HG02870 (cell line): ENCODE data around the gene PDE4D.

ENCODE experiments used
- ATAC-seq: cut with Tn5 transposase; IDR thresholded peaks from one replicate; pipeline ENCODE4 v1.9.1; 2021; ENCODE audit warnings: mild to moderate bottlenecking, moderate library complexity; ENCODE audit not compliant: unreplicated experiment

PDE4D gene

DNA sequence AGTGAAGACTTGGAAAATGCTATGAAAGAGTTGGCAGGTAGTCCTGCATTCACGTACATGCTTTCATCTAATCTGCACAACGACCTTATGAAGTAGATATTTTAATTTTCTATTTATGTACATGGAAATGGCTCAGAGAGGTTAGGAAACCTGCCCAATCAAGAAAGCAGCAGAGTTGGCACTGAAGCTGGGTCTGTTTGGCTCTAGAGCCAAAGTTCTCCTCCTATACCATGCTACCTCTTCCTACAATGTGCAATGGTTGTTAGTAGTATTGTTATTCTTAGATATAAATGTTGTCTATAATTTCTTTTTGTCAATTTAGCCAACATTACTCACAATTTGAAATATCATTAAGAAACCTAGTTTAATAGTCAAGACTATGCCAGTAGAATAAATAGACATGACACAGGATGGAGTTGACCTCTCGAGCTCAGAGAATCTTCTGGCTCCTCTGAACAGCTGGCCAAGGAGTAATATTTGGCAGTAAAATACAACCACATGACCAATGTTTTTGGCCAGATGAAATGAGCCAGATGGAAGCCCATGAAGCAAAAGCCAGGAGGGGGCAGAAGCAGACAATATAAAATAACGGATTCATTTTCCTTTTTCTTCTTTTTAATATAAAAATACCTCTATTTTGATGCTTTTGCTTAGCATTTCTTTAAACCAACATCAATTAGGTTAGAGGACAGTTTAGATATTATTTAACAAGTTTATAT, 542.3 kb downstream of the PDE4D start:
- no peak for ATAC-seq

DNA sequence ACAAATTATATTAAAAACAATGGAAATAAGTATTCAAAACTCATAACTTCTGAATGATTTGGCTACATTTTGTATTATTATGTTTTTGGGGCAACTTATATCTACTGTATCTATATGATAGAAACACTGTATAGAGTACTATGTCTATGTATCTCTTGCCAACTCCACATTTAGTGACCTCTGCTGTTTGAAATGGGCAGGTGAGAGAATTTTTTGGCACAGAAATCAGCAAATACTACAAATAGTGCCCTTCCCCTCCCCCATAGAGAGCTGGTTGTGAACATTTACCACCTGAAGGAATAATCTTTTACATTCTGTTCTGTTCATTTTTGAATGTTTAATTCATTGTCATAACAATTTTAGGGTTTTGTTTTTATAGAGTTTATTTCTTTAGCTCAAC, 545.3 kb downstream of the PDE4D start:
- ATAC-seq = no peak

DNA sequence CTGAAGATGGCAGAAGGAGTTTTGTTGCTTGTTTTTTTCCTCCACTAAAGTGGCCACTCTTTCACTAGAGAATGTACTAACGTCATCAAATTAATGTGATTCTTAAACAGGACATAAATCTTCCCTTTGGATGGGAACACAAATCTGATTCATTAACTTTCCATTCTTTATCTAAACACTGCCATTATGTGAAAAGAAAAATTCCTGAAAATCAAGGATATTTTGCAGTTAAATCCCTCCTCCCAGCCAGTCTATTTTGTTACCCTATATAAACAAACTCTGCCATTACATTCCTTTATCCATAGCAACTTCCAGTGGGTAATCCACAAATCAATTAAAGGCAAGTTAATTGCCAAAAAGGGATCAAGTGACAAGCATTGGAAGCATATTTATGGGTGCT, 546.5 kb downstream of the PDE4D start:
- ATAC-seq = no peak

DNA sequence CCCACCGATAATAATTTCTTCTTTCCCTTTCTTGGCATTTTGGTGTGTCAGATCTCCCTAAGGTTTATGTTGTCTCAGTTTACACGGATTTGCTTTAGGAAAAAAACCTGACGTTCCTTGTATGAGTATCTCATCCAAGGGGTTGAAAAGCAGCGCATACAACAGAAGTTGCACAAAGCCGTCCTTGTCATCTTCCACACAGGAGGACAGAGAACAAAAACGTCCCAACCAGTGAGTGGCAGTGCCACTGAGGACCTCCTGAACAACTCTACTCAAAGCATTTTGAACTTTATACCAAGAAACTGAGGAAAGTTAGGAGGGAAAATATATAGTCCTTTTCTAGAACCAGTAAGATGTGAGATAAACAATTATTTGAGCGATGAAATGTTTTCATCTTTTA, 547.0 kb downstream of the PDE4D start:
- ATAC-seq = no peak

DNA sequence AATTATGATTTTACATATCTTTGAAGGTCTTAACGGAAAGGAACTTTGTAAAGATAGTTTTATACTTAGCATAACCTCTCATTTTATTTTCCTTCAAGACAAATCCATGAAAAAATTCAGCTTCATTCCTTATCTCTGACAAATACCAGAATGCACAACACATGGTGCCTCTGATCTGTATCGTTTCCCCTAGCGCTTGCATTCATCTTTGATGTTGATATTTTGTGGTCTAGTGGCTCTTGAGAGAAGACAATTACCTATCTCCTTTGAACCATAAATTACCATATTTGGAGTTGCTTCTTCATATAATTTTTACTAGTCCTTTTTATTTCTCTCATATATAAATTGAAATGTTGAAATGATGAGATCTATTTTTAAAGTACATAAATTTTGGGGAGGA, 551.3 kb downstream of the PDE4D start:
- ATAC-seq = no peak

DNA sequence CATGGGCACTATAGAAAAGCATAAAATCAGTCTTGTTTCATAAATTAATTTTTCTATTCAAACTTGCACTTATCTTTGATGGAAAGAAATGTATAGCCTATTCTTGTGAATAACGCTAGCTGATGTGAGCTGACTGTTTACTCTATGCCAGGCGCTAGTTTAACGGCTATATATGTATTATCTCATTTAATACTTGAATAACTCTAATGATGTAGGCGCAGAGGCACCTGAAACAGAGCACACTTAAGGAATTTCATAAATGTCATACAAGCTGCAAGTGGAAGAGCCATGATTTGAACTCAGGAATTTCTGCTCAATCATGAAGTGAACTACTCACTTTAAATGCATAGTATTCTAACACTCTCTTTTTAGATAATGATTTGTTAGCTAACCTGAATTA, 551.8 kb downstream of the PDE4D start:
- no peak for ATAC-seq

DNA sequence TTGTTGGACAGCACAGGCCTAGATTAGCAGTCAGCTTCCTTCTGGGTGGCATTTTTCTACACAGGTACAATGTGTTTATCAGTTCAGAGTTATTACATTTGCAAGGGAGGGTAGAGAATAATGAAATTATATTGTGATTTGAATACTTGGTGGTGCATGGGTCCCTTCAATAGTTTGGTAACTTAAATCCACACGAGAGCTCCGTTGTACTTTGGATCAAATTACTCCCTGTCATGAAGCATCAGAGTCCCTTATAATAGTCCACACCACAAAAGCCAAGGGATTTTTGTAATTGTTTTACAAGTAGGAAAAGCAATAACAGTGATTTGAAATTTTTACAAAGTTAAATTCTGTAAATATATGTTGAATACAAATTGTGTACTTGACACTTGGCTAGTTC, 552.4 kb downstream of the PDE4D start:
- no peak for ATAC-seq

DNA sequence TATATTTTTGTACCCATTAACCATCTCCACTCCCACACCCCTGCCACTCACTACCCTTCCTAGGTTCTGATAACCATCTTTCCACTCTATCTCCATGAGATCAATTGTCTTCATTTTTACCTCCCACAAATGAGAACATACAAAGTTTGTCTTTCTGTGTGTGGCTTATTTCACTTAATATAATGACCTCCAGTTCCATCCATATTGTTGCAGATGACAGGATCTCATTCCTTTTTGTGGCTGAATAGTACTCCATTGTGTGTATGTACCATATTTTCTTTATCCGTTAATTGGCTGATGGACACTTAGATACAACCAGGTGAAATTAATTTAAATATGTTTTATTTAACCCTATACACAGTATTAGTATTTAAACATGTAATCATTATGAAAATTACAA, 552.9 kb downstream of the PDE4D start:
- no peak for ATAC-seq

DNA sequence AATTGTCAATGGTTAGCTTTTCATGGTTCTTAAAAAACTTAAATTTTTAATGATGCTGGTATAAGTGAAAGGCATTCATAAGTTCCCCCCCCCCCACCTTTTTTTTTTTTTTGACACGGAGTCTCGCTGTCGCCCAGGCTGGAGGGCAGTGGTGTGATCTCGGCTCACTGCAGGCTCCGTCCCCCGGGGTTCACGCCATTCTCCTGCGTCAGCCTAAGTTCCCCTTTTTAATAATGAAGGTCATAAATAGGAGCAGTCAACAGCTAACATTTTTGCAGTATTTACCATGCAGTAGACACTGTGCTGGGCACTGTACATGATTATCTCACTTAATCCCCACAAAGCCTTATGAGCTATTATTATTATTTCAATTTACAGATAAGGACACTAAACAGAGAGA, 556.3 kb downstream of the PDE4D start:
- no peak for ATAC-seq

DNA sequence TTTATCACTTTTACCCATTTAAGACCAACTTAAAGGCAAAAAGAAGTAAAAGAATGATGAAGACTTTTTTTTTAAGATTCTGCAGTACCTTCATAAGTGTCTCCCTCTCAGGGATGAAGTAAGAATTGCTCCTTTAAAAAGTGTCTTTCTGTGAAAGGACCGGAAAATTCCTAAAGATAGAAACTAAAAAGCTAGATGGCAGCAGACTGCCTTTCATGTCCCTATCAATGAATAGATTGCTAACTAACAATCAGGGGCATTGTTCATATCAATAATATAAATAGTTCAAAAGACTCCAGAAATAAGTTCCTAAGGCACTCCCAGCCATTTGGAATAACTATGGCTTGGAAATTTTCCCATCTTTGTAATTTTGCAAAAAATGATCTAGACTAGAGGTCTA, 558.0 kb downstream of the PDE4D start:
- no peak for ATAC-seq

DNA sequence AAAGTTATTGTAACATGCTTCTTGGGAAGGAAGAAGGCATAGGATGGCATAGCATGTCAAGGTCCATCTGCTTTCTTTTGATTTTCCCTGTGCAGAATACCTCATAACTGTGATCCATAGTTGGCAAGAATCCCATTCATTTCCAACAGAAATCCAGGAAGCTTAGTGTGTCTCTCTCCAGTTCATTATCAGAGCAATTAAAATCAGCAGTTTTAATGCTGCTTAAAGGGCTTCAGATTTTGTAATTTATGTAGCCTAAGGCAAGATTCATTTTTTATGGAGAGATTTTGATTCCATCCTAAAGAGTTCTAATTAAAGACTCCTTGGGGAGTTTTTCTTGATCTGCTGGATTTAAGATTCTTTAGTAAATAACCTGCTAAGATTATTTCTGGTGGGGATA, 560.1 kb downstream of the PDE4D start:
- no peak for ATAC-seq

DNA sequence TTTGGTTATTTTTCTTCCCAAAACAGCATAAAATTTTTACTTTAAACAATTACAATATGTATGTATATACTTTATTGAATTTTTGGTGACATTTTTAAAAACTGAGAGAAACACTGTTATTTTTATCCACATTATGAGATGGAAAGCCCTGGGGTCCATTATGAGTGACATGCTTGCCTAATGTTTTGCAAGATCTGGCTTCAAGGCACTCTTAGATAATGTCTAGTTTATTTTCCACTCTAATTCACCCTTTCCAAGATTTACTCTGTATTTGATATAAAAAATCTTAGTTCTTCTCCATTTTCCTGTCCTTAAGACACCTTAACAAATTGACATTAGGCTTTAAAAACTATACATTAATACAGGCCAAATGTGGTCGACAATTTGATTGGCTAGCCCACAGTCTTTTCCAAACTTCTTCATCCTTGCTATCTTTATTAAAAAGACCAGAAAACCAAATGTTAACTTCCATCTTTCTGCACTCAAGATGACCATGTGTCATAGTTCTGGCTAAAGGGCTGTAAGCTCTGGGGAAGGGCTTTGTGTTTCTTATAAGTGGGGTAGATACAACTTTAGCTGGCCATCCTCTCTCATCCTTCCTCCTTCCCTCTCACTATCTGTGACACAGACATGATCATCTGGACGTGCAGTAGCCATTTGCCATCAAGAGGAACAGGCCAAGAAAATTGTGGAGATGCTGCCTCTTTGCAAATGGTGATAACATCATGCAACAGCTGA, 561.1 kb downstream of the PDE4D start:
- ATAC-seq = no peak

DNA sequence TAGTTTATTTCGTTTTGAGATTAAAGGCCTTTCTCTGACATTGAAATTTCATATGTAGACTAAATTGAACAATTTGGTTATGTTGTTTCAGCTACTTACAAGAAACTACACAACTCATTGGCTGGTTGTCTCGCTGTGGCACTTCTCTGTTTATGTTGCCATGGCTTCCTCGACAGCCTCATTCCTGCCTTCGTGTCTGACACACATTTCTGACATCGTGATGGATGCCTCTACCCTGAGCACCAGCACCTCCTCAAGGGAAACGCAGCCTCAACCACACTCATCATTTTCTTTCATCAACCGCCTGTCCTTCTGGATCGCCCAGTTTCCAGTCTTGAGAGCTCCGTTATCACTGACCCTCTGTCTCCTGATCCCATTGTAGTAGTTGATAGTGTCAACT, 562.8 kb downstream of the PDE4D start:
- ATAC-seq = no peak

DNA sequence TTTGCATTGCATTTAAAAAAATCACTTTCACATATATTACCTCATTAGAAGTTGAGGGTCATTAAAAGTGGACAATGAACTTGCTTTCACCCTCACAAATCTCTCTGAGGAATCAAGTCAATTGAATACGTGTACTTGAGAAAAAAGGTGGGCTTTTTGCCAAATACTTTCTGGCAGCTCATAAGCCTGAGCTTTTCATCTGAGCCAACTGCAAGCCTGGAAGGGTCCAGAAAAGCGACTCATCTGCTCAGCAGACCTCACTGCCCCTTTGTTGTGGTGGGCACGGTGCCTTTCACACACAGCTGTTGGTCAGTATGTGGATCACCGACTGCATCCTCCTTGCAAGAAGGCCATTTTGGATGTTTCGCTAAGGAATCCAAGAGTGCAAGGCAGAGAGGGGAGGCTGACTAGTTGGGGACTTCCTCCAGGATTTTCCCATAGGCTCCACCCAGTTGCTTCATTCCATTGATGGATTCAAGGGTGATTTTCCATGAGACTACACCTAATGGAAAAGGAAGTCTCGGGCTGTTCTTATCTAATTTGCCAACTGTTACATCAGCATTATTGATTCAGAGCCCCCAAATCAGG, 564.7 kb downstream of the PDE4D start:
- ATAC-seq = no peak

DNA sequence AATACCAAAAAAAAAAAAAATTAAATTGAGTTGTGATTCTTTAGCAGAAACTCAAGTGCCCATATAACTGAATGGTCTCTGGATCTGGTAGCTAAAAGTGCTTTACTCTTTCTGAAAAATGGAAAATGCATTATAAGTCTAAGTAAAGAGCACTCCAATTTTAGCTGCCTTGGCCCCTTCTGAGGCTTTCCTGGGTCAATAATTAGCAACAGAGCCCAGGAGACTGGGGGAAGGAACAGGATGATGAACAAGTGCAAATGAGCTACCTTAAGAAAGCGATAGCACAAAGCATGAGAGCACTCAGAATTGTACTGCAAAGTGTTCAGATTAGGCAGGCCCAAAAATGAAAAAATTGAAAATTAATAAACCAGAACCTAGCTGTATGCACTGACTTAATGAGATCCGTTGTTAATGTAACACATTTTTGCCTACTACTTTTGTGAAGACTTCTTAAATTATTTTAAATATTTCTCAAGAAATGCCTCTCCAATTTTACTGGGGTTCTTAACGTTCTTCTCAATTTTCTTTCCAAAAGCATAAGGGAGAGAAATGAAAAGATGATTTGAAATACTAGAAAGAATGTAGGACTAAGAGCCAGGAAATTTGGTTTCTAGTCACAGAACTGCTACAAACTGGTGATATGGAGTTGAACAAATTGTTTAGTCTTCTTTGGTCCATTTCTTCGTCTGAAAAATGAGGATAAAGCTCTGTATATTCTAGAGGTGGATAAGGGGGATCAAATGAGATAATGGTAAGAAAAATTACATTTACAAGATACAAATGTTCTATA, 566.1 kb downstream of the PDE4D start:
- ATAC-seq = no peak

DNA sequence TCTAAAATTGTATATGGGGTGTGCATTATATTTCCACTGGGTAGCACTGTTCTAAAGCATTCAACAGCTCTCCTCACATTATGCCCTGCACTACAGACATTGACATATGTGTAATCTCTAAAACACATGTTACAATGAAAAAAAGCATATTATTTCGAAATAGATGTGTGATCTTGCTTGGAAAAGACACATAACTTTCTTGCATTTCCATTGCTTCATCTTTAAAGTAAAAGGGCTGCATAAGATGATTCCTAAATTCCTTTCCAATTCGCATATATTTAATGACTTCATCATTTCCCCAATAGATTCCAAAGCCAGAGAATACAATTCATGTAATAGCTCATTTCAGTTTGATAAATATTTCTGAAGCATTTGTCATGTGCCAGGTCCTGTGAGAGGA, 566.9 kb downstream of the PDE4D start:
- no peak for ATAC-seq

DNA sequence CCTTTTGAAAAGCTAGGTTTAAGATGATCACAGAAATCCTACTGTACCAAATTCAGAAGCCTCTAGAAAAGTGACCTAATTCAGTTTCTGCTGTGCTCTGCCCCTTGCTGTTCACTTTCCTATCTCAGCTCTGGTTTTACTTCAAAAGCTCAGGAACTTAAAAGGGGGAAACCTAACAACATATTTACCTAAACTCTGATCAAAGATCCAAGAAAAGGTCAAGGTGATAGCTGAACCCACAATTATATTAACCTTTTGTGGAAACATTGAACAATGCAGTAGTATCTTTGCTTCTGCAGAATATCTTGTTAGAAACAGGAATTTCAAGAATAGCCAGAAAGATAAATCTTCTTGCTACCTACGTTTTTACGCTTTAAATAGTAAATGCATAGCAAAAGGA, 568.5 kb downstream of the PDE4D start:
- ATAC-seq = no peak

DNA sequence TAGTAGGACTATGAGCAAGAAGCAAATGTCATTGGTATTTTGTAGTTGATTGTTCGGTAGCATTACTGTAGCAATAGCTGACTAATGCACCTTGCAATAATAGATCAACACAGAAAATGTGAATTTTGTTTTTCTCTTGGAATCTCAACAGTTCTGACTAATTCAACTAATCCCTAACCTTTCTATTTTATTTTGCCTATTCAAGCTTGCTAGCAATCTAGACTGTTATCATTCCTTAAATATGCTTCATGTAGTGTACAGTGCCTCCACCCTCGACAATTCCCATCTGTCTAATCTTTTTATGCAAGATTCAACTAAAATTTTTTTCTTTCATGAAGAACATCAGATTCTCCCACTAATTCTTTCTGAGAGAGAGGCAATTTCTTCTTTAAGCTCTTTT, 570.6 kb downstream of the PDE4D start:
- no peak for ATAC-seq

DNA sequence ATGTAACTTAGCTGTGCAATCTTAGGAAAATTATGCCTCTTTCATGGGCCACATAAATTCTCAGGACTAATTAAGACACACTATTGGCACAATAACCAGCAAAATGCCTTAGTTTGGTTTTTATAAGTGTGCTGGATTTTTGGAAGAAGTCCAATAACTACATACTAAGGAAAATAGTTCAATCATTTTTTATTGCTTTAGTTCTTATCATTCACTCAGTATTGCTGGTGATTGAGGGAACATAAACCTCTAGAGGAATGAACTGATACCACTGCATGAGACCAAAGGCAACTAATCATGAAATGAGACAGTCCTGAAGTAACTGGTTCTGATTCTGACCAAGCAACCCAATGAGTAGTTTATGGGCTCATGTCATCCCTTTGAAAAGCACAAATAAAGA, 571.5 kb downstream of the PDE4D start:
- no peak for ATAC-seq

DNA sequence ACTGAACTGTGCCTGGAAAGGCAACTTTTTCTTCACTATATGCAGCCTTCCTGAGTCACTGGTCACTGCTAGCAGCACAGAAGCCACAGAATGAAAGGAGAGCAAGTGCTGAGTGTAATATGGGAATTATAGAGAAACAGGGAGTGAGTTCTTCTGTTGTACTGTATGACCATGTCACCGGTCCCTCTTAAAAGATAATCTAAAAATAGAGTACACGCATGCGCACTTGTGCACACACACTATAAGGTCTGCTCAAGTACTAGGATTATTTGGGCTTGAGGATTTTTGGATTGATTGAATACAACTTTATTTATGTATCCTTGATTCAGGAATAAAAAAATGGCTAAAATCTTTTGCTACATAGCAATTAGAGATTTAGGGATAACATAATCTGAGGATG, 571.9 kb downstream of the PDE4D start:
- no peak for ATAC-seq

DNA sequence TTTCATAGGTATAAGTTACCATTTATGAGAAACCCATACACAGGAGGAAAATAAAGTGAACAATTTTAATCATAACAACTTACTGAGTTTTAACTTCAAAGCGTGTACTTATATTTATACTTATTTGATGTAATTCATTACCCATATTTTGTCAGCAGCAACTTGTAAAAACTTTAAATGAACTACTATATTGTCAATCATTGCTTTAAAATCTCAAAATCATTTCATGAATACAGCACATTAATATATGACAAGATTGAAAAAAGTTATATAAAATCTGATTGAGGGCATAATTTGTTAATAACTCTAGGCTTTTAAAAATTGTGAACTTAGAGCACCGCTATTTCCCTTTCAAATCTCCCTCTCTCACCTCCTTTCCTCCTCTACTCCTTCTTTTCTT, 573.1 kb downstream of the PDE4D start:
- ATAC-seq = no peak

DNA sequence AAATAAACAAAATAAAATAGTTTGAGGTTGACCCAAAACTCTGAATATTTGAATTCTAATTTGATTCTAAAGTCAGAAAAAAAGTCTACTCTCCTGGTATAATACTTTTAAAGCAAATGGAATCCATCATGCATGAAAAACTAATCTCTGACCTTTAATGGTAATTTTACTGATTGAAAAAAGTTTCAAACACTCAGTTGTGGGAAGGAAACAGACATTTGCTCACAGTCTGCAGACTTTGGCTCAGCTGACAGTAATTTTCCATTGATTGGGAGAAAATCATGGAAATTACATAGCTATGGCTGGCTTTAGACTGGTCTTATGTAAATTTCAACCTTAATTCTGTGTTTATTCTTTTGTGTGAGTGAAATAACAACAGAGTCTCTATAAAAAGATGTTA, 574.3 kb downstream of the PDE4D start:
- ATAC-seq = no peak
